Mesendoderm (in vitro differentiated cells): ENCODE measurements around the gene CDC6.
"Not testable (repeated sequence)": the region's sequence is repeated elsewhere in the genome, so short reads cannot be mapped to it uniquely, and the experiment has no call there.

ENCODE experiments used
- DNase-seq: peaks from one replicate; pipeline ENCODE4 v3.0.0; 2013
- H2AK5ac ChIP-seq: 2 replicates; pipeline ENCODE4 v1.6.1; 2013; ENCODE audit warnings: low read length, inconsistent platforms
- H2BK120ac ChIP-seq: 2 replicates; pipeline ENCODE4 v1.6.1; 2013; ENCODE audit warnings: low read depth, mild to moderate bottlenecking, low read length, moderate library complexity, mixed read lengths
- H2BK15ac ChIP-seq: replicated peaks from 2 replicates; pipeline ENCODE4 v1.6.1; 2013; ENCODE audit warnings: low read depth, mild to moderate bottlenecking, moderate library complexity
- H2BK5ac ChIP-seq: 2 replicates; pipeline ENCODE4 v1.6.1; 2013; ENCODE audit warnings: low read length, inconsistent platforms
- H3K18ac ChIP-seq: 2 replicates; pipeline ENCODE4 v1.6.1; 2013; ENCODE audit warnings: mild to moderate bottlenecking, low read length, mixed read lengths
- H3K23ac ChIP-seq: one replicate; pipeline ENCODE4 v1.6.1; 2013; ENCODE audit warnings: low read length
- H3K27ac ChIP-seq: 2 replicates; pipeline ENCODE4 v1.5.1; 2013; ENCODE audit warnings: low read depth, mild to moderate bottlenecking, inconsistent platforms, low read length, moderate library complexity
- H3K27me3 ChIP-seq: 2 replicates; pipeline ENCODE4 v1.6.1; 2013; ENCODE audit warnings: low read length, control low read depth, mild to moderate bottlenecking, inconsistent platforms; ENCODE audit not compliant: insufficient read depth, poor library complexity
- H3K36me3 ChIP-seq: 2 replicates; pipeline ENCODE4 v1.6.1; 2013; ENCODE audit warnings: low read length, inconsistent platforms; ENCODE audit not compliant: control insufficient read depth, insufficient read depth
- H3K4ac ChIP-seq: one replicate; pipeline ENCODE4 v1.6.1; 2013; ENCODE audit warnings: low read depth, mild to moderate bottlenecking, low read length, moderate library complexity
- H3K4me1 ChIP-seq: 2 replicates; pipeline ENCODE4 v1.6.1; 2013; ENCODE audit warnings: low read depth, low read length, inconsistent platforms; ENCODE audit not compliant: control insufficient read depth
- H3K4me2 ChIP-seq: 2 replicates; pipeline ENCODE4 v1.6.1; 2013; ENCODE audit warnings: low read length
- H3K4me3 ChIP-seq: 2 replicates; pipeline ENCODE4 v1.5.1; 2013; ENCODE audit warnings: mild to moderate bottlenecking, low read length
- H3K56ac ChIP-seq: one replicate; pipeline ENCODE4 v1.6.1; 2013; ENCODE audit warnings: low read length
- H3K79me1 ChIP-seq: 2 replicates; pipeline ENCODE4 v1.6.1; 2013; ENCODE audit warnings: low read length, inconsistent platforms
- H3K79me2 ChIP-seq: 2 replicates; pipeline ENCODE4 v1.6.1; 2013; ENCODE audit warnings: mild to moderate bottlenecking, low read length; ENCODE audit not compliant: control insufficient read depth, insufficient read depth
- H3K9ac ChIP-seq: 2 replicates; pipeline ENCODE4 v1.6.1; 2013; ENCODE audit warnings: low read length, inconsistent platforms
- H4K5ac ChIP-seq: one replicate; pipeline ENCODE4 v1.6.1; 2013; ENCODE audit warnings: low read length
- H4K8ac ChIP-seq: one replicate; pipeline ENCODE4 v1.6.1; 2013; ENCODE audit warnings: low read depth, mild to moderate bottlenecking, control low read depth, low read length, moderate library complexity
- WGBS: extraction: QIAGEN DNeasy Blood & Tissue Kit; methylation state at CpG from one replicate; pipeline ENCODE4 v1.1.7; 2013; ENCODE audit warnings: low lambda C conversion rate, missing lambda C conversion rate; ENCODE audit not compliant: insufficient coverage; ENCODE audit errors: extremely low coverage; 5-methylcytosine and 5-hydroxymethylcytosine counted together

Gene CDC6

DNA sequence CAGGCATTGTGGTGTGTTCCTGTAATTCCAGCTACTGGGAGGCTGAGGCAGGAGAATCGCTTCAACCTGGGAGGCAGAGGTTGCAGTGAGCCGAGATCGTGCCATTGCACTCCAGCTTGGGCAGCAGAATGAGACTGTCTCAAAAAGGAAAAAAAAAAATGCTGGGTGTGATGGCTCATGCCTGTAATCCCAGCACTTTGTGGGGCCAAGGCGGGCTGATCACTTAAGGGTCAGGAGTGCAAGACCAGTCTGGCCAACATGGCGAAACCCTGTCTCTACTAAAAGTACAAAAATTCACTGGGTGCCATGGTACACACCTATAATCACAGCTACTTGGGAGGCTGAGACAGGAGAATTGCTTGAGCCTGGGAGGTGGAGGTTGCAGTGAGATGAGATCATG lies 17.2 kb downstream of the CDC6 start:
- not testable (repeated sequence) for H4K8ac ChIP-seq, H2BK15ac ChIP-seq, H2BK5ac ChIP-seq, H3K9ac ChIP-seq, H4K5ac ChIP-seq, H2BK120ac ChIP-seq, H3K18ac ChIP-seq, DNase-seq, H2AK5ac ChIP-seq, H3K4ac ChIP-seq, H3K27ac ChIP-seq, H3K36me3 ChIP-seq, H3K79me1 ChIP-seq, H3K79me2 ChIP-seq, H3K4me2 ChIP-seq, H3K23ac ChIP-seq, H3K27me3 ChIP-seq, H3K56ac ChIP-seq, H3K4me3 ChIP-seq
- no CpG with 5 or more reads among the region's 5 CpGs for WGBS
- peaks cover 22% of the 10 kb centered on the region for H3K4me1 ChIP-seq

DNA sequence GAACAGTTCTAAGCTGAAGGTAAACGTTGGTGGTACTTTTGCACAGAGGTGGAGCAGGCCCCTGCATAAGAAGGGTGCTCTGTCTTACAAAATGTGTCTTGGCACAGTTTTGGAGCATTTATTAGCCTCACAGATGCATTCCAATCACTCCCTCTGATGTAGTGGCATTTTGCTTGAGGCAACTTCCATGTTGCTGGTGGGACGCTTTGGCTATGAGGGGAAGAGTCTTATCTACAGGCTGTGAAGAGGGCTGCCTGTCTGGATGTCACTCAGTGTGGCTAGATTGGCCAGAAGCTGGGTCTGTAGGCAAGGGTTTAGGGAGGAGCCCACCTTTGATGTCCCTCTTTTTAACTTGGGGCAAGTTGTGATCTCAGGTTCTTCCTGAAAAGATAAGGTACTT lies 18.7 kb downstream of the CDC6 start:
- no peak overlapping the region for H2BK15ac ChIP-seq
- peaks cover 23% of the 10 kb centered on the region for H3K4me1 ChIP-seq
- no peak overlapping the region for H2BK120ac ChIP-seq
- H3K9ac ChIP-seq: no peak overlapping the region
- no peak overlapping the region for H2AK5ac ChIP-seq
- H4K8ac ChIP-seq: no peak overlapping the region
- H3K56ac ChIP-seq: peak overlapping the region; percentile 59
- H3K36me3 ChIP-seq: peaks cover 5% of the 10 kb centered on the region
- no peaks in the 10 kb centered on the region for H3K27me3 ChIP-seq
- peak; percentile 80 for DNase-seq
- H3K23ac ChIP-seq: no peak overlapping the region
- H3K4ac ChIP-seq: no peak overlapping the region
- no peak overlapping the region for H4K5ac ChIP-seq
- H2BK5ac ChIP-seq: peak overlapping the region; percentile 16
- H3K27ac ChIP-seq: peak overlapping the region; percentile 21
- WGBS: no CpG with 5 or more reads among the region's 2 CpGs
- H3K4me3 ChIP-seq: no peak overlapping the region
- no peak overlapping the region for H3K4me2 ChIP-seq
- no peak overlapping the region for H3K18ac ChIP-seq
- peaks cover 3% of the 10 kb centered on the region for H3K79me1 ChIP-seq
- H3K79me2 ChIP-seq: peaks cover 2% of the 10 kb centered on the region

- Histone ChIP-seq H2BK5ac (peak overlapping the region; percentile 64), H3K36me3 (peaks cover 5% of the 10 kb centered on the region), H3K79me1 (peaks cover 3% of the 10 kb centered on the region), H3K4me1 (peaks cover 23% of the 10 kb centered on the region), H3K56ac (peak overlapping the region; percentile 71), H2AK5ac (no peak overlapping the region), H4K5ac (no peak overlapping the region), H3K9ac (peak overlapping the region; percentile 39), H3K4ac (peak overlapping the region; percentile 29), H3K18ac (peak overlapping the region; percentile 42), H2BK15ac (no peak overlapping the region), H4K8ac (no peak overlapping the region), H3K4me3 (no peak overlapping the region), H3K27me3 (no peaks in the 10 kb centered on the region), H2BK120ac (peak overlapping the region; percentile 46), H3K23ac (no peak overlapping the region), H3K27ac (peak overlapping the region; percentile 69), H3K79me2 (peaks cover 2% of the 10 kb centered on the region), H3K4me2 (no peak overlapping the region)
- no CpG with 5 or more reads among the region's 10 CpGs for WGBS
- peak; percentile 74 for DNase-seq
These were observed 19.5 kb downstream of the CDC6 start for GRCh38 chr17:40307001-40307730.

GRCh38 chr17:40307740-40308239 lies 20.1 kb downstream of the CDC6 start:
- H3K36me3 ChIP-seq: peaks cover 5% of the 10 kb centered on the region
- no peaks in the 10 kb centered on the region for H3K27me3 ChIP-seq
- H3K4ac ChIP-seq: no peak overlapping the region
- H2BK15ac ChIP-seq: no peak overlapping the region
- H3K79me1 ChIP-seq: peaks cover 3% of the 10 kb centered on the region
- no peak overlapping the region for H3K27ac ChIP-seq
- H3K9ac ChIP-seq: peak overlapping the region; percentile 8
- no peak overlapping the region for H4K8ac ChIP-seq
- no peak overlapping the region for H2BK120ac ChIP-seq
- peaks cover 23% of the 10 kb centered on the region for H3K4me1 ChIP-seq
- no peak overlapping the region for H2AK5ac ChIP-seq
- no peak for DNase-seq
- no peak overlapping the region for H3K23ac ChIP-seq
- WGBS: no CpG with 5 or more reads among the region's 3 CpGs
- peak overlapping the region; percentile 35 for H3K18ac ChIP-seq
- H3K56ac ChIP-seq: peak overlapping the region; percentile 53
- no peak overlapping the region for H3K4me2 ChIP-seq
- H3K4me3 ChIP-seq: no peak overlapping the region
- H4K5ac ChIP-seq: no peak overlapping the region
- H2BK5ac ChIP-seq: peak overlapping the region; percentile 42
- peaks cover 2% of the 10 kb centered on the region for H3K79me2 ChIP-seq

GRCh38 chr17:40309031-40309948 lies 21.6 kb downstream of the CDC6 start, which contains the start of gene RARA:
Gene RARA, plus strand, starts transcription at chr17:40309180. Its CDS starts 22,039 bp downstream, at chr17:40331219.
- Histone ChIP-seq H3K36me3 (no peaks in the 10 kb centered on the region), H2BK5ac (peak within 1 kb of the TSS; percentile 58), H2BK15ac (no peak within 1 kb of the TSS), H3K9ac (peak within 1 kb of the TSS; percentile 73), H3K27ac (no peak within 1 kb of the TSS), H4K8ac (no peak within 1 kb of the TSS), H3K18ac (peak within 1 kb of the TSS; percentile 10), H3K56ac (peak within 1 kb of the TSS; percentile 85), H3K23ac (no peak within 1 kb of the TSS), H3K79me2 (no peaks in the 10 kb centered on the region), H3K4me1 (peaks cover 24% of the 10 kb centered on the region), H3K4me3 (peak within 1 kb of the TSS; percentile 64), H4K5ac (no peak within 1 kb of the TSS), H3K27me3 (no peaks in the 10 kb centered on the region), H3K4ac (no peak within 1 kb of the TSS), H2AK5ac (no peak within 1 kb of the TSS), H3K79me1 (no peaks in the 10 kb centered on the region), H3K4me2 (peak within 1 kb of the TSS; percentile 70), H2BK120ac (no peak within 1 kb of the TSS)
- peak; percentile 90 for DNase-seq
- no CpG with 5 or more reads among the region's 20 CpGs for WGBS
